ENCODE results near the gene RUNX1.

The RUNX1 gene

GRCh38 chr21:34782506-34783360 is 266.4 kb downstream of the RUNX1 start:
- Histone ChIP-seq H3K4me3 (ENCODE audit: low read length) (no peak overlapping the region), H2AFZ (ENCODE audit: low read depth, low read length) (no peak overlapping the region)

GRCh38 chr21:34781526-34781925 is 267.6 kb downstream of the RUNX1 start:
- Histone ChIP-seq H3K9me3 (ENCODE audit: low read length) (no peaks in the 10 kb centered on the region), H3K4me1 (ENCODE audit: insufficient read depth, low read length) (no peaks in the 10 kb centered on the region), H3K27me3 (ENCODE audit: insufficient read depth, low read length) (no peaks in the 10 kb centered on the region), H2AFZ (ENCODE audit: low read depth, low read length) (no peak overlapping the region), H3K36me3 (ENCODE audit: insufficient read depth, low read length) (no peaks in the 10 kb centered on the region), H3K4me3 (ENCODE audit: low read length) (no peak overlapping the region)

More at GRCh38 chr21:34782506-34783360, 266.4 kb downstream of the RUNX1 start:
- no peaks in the 10 kb centered on the region for H3K9me3 ChIP-seq (ENCODE audit: low read length)
- no peaks in the 10 kb centered on the region for H3K36me3 ChIP-seq (ENCODE audit: insufficient read depth, low read length)
- H3K4me1 ChIP-seq (ENCODE audit: insufficient read depth, low read length), result no peaks in the 10 kb centered on the region
- H3K27me3 ChIP-seq (ENCODE audit: insufficient read depth, low read length), result no peaks in the 10 kb centered on the region

- H3K36me3 ChIP-seq (ENCODE audit: insufficient read depth, low read length), result no peaks in the 10 kb centered on the region
- H3K9me3 ChIP-seq (ENCODE audit: low read length), result no peaks in the 10 kb centered on the region
- H3K27me3 ChIP-seq (ENCODE audit: insufficient read depth, low read length), result no peaks in the 10 kb centered on the region
- H3K4me1 ChIP-seq (ENCODE audit: insufficient read depth, low read length), result no peaks in the 10 kb centered on the region
- no peak overlapping the region for H3K4me3 ChIP-seq (ENCODE audit: low read length)
- no peak overlapping the region for H2AFZ ChIP-seq (ENCODE audit: low read depth, low read length)
These were observed 269.2 kb downstream of the RUNX1 start for GRCh38 chr21:34779860-34780259.

GRCh38 chr21:34775793-34776192 is 273.3 kb downstream of the RUNX1 start:
- no peak overlapping the region for H3K4me3 ChIP-seq (ENCODE audit: low read length)
- H2AFZ ChIP-seq (ENCODE audit: low read depth, low read length), result no peak overlapping the region
- no peaks in the 10 kb centered on the region for H3K4me1 ChIP-seq (ENCODE audit: insufficient read depth, low read length)
- no peaks in the 10 kb centered on the region for H3K9me3 ChIP-seq (ENCODE audit: low read length)
- H3K36me3 ChIP-seq (ENCODE audit: insufficient read depth, low read length), result no peaks in the 10 kb centered on the region
- no peaks in the 10 kb centered on the region for H3K27me3 ChIP-seq (ENCODE audit: insufficient read depth, low read length)

- Histone ChIP-seq H3K4me1 (ENCODE audit: insufficient read depth, low read length) (no peaks in the 10 kb centered on the region), H3K36me3 (ENCODE audit: insufficient read depth, low read length) (no peaks in the 10 kb centered on the region), H3K27me3 (ENCODE audit: insufficient read depth, low read length) (no peaks in the 10 kb centered on the region), H3K4me3 (ENCODE audit: low read length) (no peak overlapping the region), H2AFZ (ENCODE audit: low read depth, low read length) (no peak overlapping the region), H3K9me3 (ENCODE audit: low read length) (no peaks in the 10 kb centered on the region)
These were observed 274.4 kb downstream of the RUNX1 start for GRCh38 chr21:34774750-34775149.

- Histone ChIP-seq H3K36me3 (ENCODE audit: insufficient read depth, low read length) (no peaks in the 10 kb centered on the region), H3K9me3 (ENCODE audit: low read length) (no peaks in the 10 kb centered on the region), H3K27me3 (ENCODE audit: insufficient read depth, low read length) (no peaks in the 10 kb centered on the region), H3K4me3 (ENCODE audit: low read length) (no peak overlapping the region), H2AFZ (ENCODE audit: low read depth, low read length) (no peak overlapping the region), H3K4me1 (ENCODE audit: insufficient read depth, low read length) (no peaks in the 10 kb centered on the region)
These were observed 277.5 kb downstream of the RUNX1 start for GRCh38 chr21:34771512-34772028.

- no peaks in the 10 kb centered on the region for H3K9me3 ChIP-seq (ENCODE audit: low read length)
- no peaks in the 10 kb centered on the region for H3K27me3 ChIP-seq (ENCODE audit: insufficient read depth, low read length)
- no peak overlapping the region for H3K4me3 ChIP-seq (ENCODE audit: low read length)
- no peak overlapping the region for H2AFZ ChIP-seq (ENCODE audit: low read depth, low read length)
- no peaks in the 10 kb centered on the region for H3K36me3 ChIP-seq (ENCODE audit: insufficient read depth, low read length)
- H3K4me1 ChIP-seq (ENCODE audit: insufficient read depth, low read length), result no peaks in the 10 kb centered on the region
These were observed 278.5 kb downstream of the RUNX1 start for GRCh38 chr21:34770576-34770975.

GRCh38 chr21:34768326-34768725 is 280.8 kb downstream of the RUNX1 start:
- no peaks in the 10 kb centered on the region for H3K36me3 ChIP-seq (ENCODE audit: insufficient read depth, low read length)
- H3K9me3 ChIP-seq (ENCODE audit: low read length), result no peaks in the 10 kb centered on the region
- no peaks in the 10 kb centered on the region for H3K27me3 ChIP-seq (ENCODE audit: insufficient read depth, low read length)
- no peak overlapping the region for H3K4me3 ChIP-seq (ENCODE audit: low read length)
- no peaks in the 10 kb centered on the region for H3K4me1 ChIP-seq (ENCODE audit: insufficient read depth, low read length)
- no peak overlapping the region for H2AFZ ChIP-seq (ENCODE audit: low read depth, low read length)

GRCh38 chr21:34766862-34767261 is 282.2 kb downstream of the RUNX1 start:
- Histone ChIP-seq H3K4me1 (ENCODE audit: insufficient read depth, low read length) (no peaks in the 10 kb centered on the region), H3K4me3 (ENCODE audit: low read length) (no peak overlapping the region), H3K27me3 (ENCODE audit: insufficient read depth, low read length) (no peaks in the 10 kb centered on the region), H3K9me3 (ENCODE audit: low read length) (no peaks in the 10 kb centered on the region), H2AFZ (ENCODE audit: low read depth, low read length) (no peak overlapping the region), H3K36me3 (ENCODE audit: insufficient read depth, low read length) (no peaks in the 10 kb centered on the region)

- Histone ChIP-seq H3K36me3 (ENCODE audit: insufficient read depth, low read length) (no peaks in the 10 kb centered on the region), H3K9me3 (ENCODE audit: low read length) (no peaks in the 10 kb centered on the region), H2AFZ (ENCODE audit: low read depth, low read length) (no peak overlapping the region), H3K4me1 (ENCODE audit: insufficient read depth, low read length) (no peaks in the 10 kb centered on the region), H3K27me3 (ENCODE audit: insufficient read depth, low read length) (no peaks in the 10 kb centered on the region), H3K4me3 (ENCODE audit: low read length) (no peak overlapping the region)
These were observed 283.5 kb downstream of the RUNX1 start for GRCh38 chr21:34765619-34766018.

GRCh38 chr21:34764715-34765284 is 284.3 kb downstream of the RUNX1 start:
- no peaks in the 10 kb centered on the region for H3K27me3 ChIP-seq (ENCODE audit: insufficient read depth, low read length)
- H3K4me1 ChIP-seq (ENCODE audit: insufficient read depth, low read length), result no peaks in the 10 kb centered on the region
- H2AFZ ChIP-seq (ENCODE audit: low read depth, low read length), result no peak overlapping the region
- no peaks in the 10 kb centered on the region for H3K9me3 ChIP-seq (ENCODE audit: low read length)
- no peaks in the 10 kb centered on the region for H3K36me3 ChIP-seq (ENCODE audit: insufficient read depth, low read length)
- H3K4me3 ChIP-seq (ENCODE audit: low read length), result no peak overlapping the region

- no peak overlapping the region for H3K4me3 ChIP-seq (ENCODE audit: low read length)
- no peaks in the 10 kb centered on the region for H3K36me3 ChIP-seq (ENCODE audit: insufficient read depth, low read length)
- H3K27me3 ChIP-seq (ENCODE audit: insufficient read depth, low read length), result no peaks in the 10 kb centered on the region
- H2AFZ ChIP-seq (ENCODE audit: low read depth, low read length), result no peak overlapping the region
- no peaks in the 10 kb centered on the region for H3K9me3 ChIP-seq (ENCODE audit: low read length)
- no peaks in the 10 kb centered on the region for H3K4me1 ChIP-seq (ENCODE audit: insufficient read depth, low read length)
These were observed 286.3 kb downstream of the RUNX1 start for GRCh38 chr21:34762786-34763185.

GRCh38 chr21:34761758-34762330 is 287.3 kb downstream of the RUNX1 start:
- no peak overlapping the region for H3K4me3 ChIP-seq (ENCODE audit: low read length)
- no peaks in the 10 kb centered on the region for H3K9me3 ChIP-seq (ENCODE audit: low read length)
- H2AFZ ChIP-seq (ENCODE audit: low read depth, low read length), result no peak overlapping the region
- H3K36me3 ChIP-seq (ENCODE audit: insufficient read depth, low read length), result no peaks in the 10 kb centered on the region
- H3K4me1 ChIP-seq (ENCODE audit: insufficient read depth, low read length), result no peaks in the 10 kb centered on the region
- no peaks in the 10 kb centered on the region for H3K27me3 ChIP-seq (ENCODE audit: insufficient read depth, low read length)

All from neuron (in vitro differentiated cells).